H4 (cell line): ENCODE results near the gene SPSB1. TPM values are rescaled to one million over a fixed set of nuclear protein-coding genes. Genes with fewer than 3 reads are reported as not detected.

ENCODE experiments used
- DNase-seq: peaks from one replicate; pipeline ENCODE4 v3.0.0-alpha.2; 2015; ENCODE audit warnings: low spot score
- total RNA-seq: library from RNA; depleted of rRNA; stranded (reverse); fragments of >200 nt; shearing (Covaris generic); gene quantifications from 2 replicates; pipeline ENCODE4 v1.2.3, GENCODE V29; 2014

The SPSB1 gene
- total RNA-seq, 1 experiment from 2014 or later, result 12.2 TPM

GRCh38 chr1:9344426-9345200 lies 51.9 kb downstream of the SPSB1 start:
- no peak for DNase-seq

GRCh38 chr1:9345471-9345870 lies 52.8 kb downstream of the SPSB1 start:
- DNase-seq, result no peak

GRCh38 chr1:9345922-9346321 lies 53.2 kb downstream of the SPSB1 start:
- no peak for DNase-seq

GRCh38 chr1:9346566-9346965 lies 53.9 kb downstream of the SPSB1 start:
- no peak for DNase-seq

GRCh38 chr1:9347095-9347850 lies 54.6 kb downstream of the SPSB1 start:
- DNase-seq, result no peak

GRCh38 chr1:9349331-9349851 lies 56.7 kb downstream of the SPSB1 start:
- no peak for DNase-seq

- no peak for DNase-seq
Observed at GRCh38 chr1:9350013-9350908, 57.6 kb downstream of the SPSB1 start.

- no peak for DNase-seq
Observed at GRCh38 chr1:9350960-9351359, 58.3 kb downstream of the SPSB1 start.

GRCh38 chr1:9351654-9352271 lies 59.1 kb downstream of the SPSB1 start:
- no peak for DNase-seq

GRCh38 chr1:9352377-9353134 lies 59.9 kb downstream of the SPSB1 start:
- no peak for DNase-seq

GRCh38 chr1:9355503-9355902 lies 62.8 kb downstream of the SPSB1 start:
- no peak for DNase-seq

- no peak for DNase-seq
Observed at GRCh38 chr1:9356021-9356420, 63.3 kb downstream of the SPSB1 start.

- no peak for DNase-seq
Observed at GRCh38 chr1:9356829-9357466, 64.3 kb downstream of the SPSB1 start.

- DNase-seq, result no peak
Observed at GRCh38 chr1:9357958-9358357, 65.3 kb downstream of the SPSB1 start.

- DNase-seq, result no peak
Observed at GRCh38 chr1:9360371-9361064, 67.8 kb downstream of the SPSB1 start.

- no peak for DNase-seq
Observed at GRCh38 chr1:9361630-9362260, 69.1 kb downstream of the SPSB1 start.

GRCh38 chr1:9362488-9362887 lies 69.8 kb downstream of the SPSB1 start:
- no peak for DNase-seq

GRCh38 chr1:9363061-9363471 lies 70.4 kb downstream of the SPSB1 start:
- DNase-seq, result no peak

GRCh38 chr1:9366298-9366697 lies 73.6 kb downstream of the SPSB1 start:
- no peak for DNase-seq
